IMR-90 (cell line): ENCODE results near the gene KIF9. TPM values are rescaled to one million over a fixed set of nuclear protein-coding genes. Genes with fewer than 3 reads are reported as not detected.

Experiments used
- ATAC-seq: fragments of 200-7000 bp; cut with Tn5 transposase; 2 replicates; pipeline ENCODE4 v1.9.1; 2020; ENCODE audit warnings: low read depth, mild to moderate bottlenecking, moderate library complexity
- BruUV-seq: library from RNA; stranded (reverse); fragments of 400-500 nt; replicated peaks from 2 replicates; lab custom pipeline; 2021; lab: Mats Ljungman, UMichigan
- CTCF ChIA-PET: fragments of 300-600 bp; formaldehyde crosslinking; extraction: SDS; loops from one replicate; lab custom pipeline; 2021; ENCODE audit warnings: antibody characterized with exemption; lab: Yijun Ruan, JAX
- POLR2A ChIA-PET: fragments of 300-600 bp; sonication (Branson Sonifier 250); formaldehyde crosslinking; loops from one replicate; lab custom pipeline; 2022; ENCODE audit warnings: antibody characterized with exemption; ENCODE audit not compliant: unreplicated experiment; lab: Charles Lee
- DNase-seq: peaks from one replicate; pipeline ENCODE4 v3.0.0; 2013
- H2AFZ ChIP-seq: replicated peaks from 2 replicates; pipeline ENCODE3; 2013; ENCODE audit warnings: low read length, mild to moderate bottlenecking; ENCODE audit not compliant: poor library complexity
- H2AK5ac ChIP-seq: 2 replicates; pipeline ENCODE4 v1.6.1; 2013; ENCODE audit warnings: low read depth, low read length, inconsistent platforms
- H2AK9ac ChIP-seq: replicated peaks from 2 replicates; pipeline ENCODE3; 2013; ENCODE audit warnings: mild to moderate bottlenecking, low read depth, low read length, moderate library complexity; ENCODE audit not compliant: poor library complexity
- H2BK120ac ChIP-seq: 2 replicates; pipeline ENCODE4 v1.6.1; 2013; ENCODE audit warnings: low read depth, low read length, inconsistent platforms
- H2BK15ac ChIP-seq: 3 replicates; pipeline ENCODE4 v1.6.1; 2013; ENCODE audit warnings: low read depth, low read length, inconsistent platforms
- H2BK20ac ChIP-seq: 2 replicates; pipeline ENCODE4 v1.6.1; 2013; ENCODE audit warnings: low read depth, mild to moderate bottlenecking, inconsistent platforms, low read length, moderate library complexity
- H2BK5ac ChIP-seq: 2 replicates; pipeline ENCODE4 v1.6.1; 2013; ENCODE audit warnings: mild to moderate bottlenecking, low read depth, low read length, inconsistent platforms; ENCODE audit not compliant: poor library complexity, severe bottlenecking
- H3K14ac ChIP-seq: replicated peaks from 2 replicates; pipeline ENCODE4 v1.6.1; 2013; ENCODE audit warnings: low read depth, low read length, inconsistent platforms
- H3K18ac ChIP-seq: 2 replicates; pipeline ENCODE4 v1.6.1; 2013; ENCODE audit warnings: low read depth, low read length, control low read depth
- H3K23ac ChIP-seq: 2 replicates; pipeline ENCODE4 v1.6.1; 2013; ENCODE audit warnings: low read depth, low read length, inconsistent platforms
- H3K27ac ChIP-seq: 2 replicates; pipeline ENCODE4 v1.5.1; 2013; ENCODE audit warnings: mild to moderate bottlenecking, control low read depth, low read length; ENCODE audit not compliant: insufficient read depth
- H3K27me3 ChIP-seq: 2 replicates; pipeline ENCODE4 v1.6.1; 2013; ENCODE audit warnings: low read length; ENCODE audit not compliant: control insufficient read depth, insufficient read depth
- H3K36me3 ChIP-seq: 2 replicates; pipeline ENCODE4 v1.6.1; 2013; ENCODE audit warnings: low read length, mixed read lengths; ENCODE audit not compliant: control insufficient read depth, insufficient read depth
- H3K4ac ChIP-seq: 2 replicates; pipeline ENCODE4 v1.6.1; 2013; ENCODE audit warnings: low read depth, low read length, inconsistent platforms
- H3K4me1 ChIP-seq: 2 replicates; pipeline ENCODE4 v1.6.1; 2013; ENCODE audit warnings: low read length, mixed read lengths; ENCODE audit not compliant: control insufficient read depth, insufficient read depth
- H3K4me2 ChIP-seq: 2 replicates; pipeline ENCODE4 v1.6.1; 2013; ENCODE audit warnings: low read depth, mild to moderate bottlenecking, control low read depth, low read length, moderate library complexity
- H3K4me3 ChIP-seq: 2 replicates; pipeline ENCODE4 v1.5.1; 2013; ENCODE audit warnings: low read depth, mild to moderate bottlenecking, control low read depth, low read length, moderate library complexity; ENCODE audit not compliant: insufficient read depth
- H3K56ac ChIP-seq: 2 replicates; pipeline ENCODE4 v1.6.1; 2013; ENCODE audit warnings: low read length, inconsistent platforms; ENCODE audit not compliant: insufficient read depth; ENCODE audit errors: extremely low read depth
- H3K79me1 ChIP-seq, 2 experiments: 2 replicates each; pipeline ENCODE4 v1.6.1; 2013; ENCODE audit warnings: low read length in 2 of 2, inconsistent platforms in 1 of 2, low read depth in 1 of 2
- H3K9ac ChIP-seq: 2 replicates; pipeline ENCODE4 v1.6.1; 2013; ENCODE audit warnings: low read depth, low read length, control low read depth
- H3K9me1 ChIP-seq: 2 replicates; pipeline ENCODE4 v1.6.1; 2013; ENCODE audit warnings: low read length, inconsistent platforms; ENCODE audit not compliant: insufficient read depth
- H3K9me3 ChIP-seq: 2 replicates; pipeline ENCODE4 v1.6.1; 2013; ENCODE audit warnings: low read length; ENCODE audit not compliant: control insufficient read depth, insufficient read depth
- H4K20me1 ChIP-seq: 2 replicates; pipeline ENCODE4 v1.6.1; 2013; ENCODE audit warnings: low read length, inconsistent platforms; ENCODE audit not compliant: insufficient read depth
- H4K5ac ChIP-seq: 2 replicates; pipeline ENCODE4 v1.6.1; 2013; ENCODE audit warnings: mild to moderate bottlenecking, low read depth, low read length, control low read depth
- H4K8ac ChIP-seq, 2 experiments: 2 replicates each; pipeline ENCODE4 v1.6.1; 2013; ENCODE audit warnings: low read depth in 2 of 2, low read length in 2 of 2, control low read depth in 1 of 2, inconsistent platforms in 1 of 2
- H4K91ac ChIP-seq: 2 replicates; pipeline ENCODE4 v1.6.1; 2013; ENCODE audit warnings: low read depth, low read length, inconsistent platforms; ENCODE audit not compliant: insufficient read depth
- BHLHE40 ChIP-seq: fragments of 150-350 bp; IDR thresholded peaks from 2 replicates; pipeline ENCODE4 v1.6.1; 2016; ENCODE audit warnings: mild to moderate bottlenecking, low read depth, low read length
- CEBPB ChIP-seq: IDR thresholded peaks from 2 replicates; pipeline ENCODE4 v1.6.1; 2012; ENCODE audit warnings: low read depth, low read length, improper control_type of control experiment
- FOS ChIP-seq: fragments of 150-350 bp; IDR thresholded peaks from 2 replicates; pipeline ENCODE4 v1.6.1; 2016; ENCODE audit warnings: low read depth, low read length
- MAFK ChIP-seq: IDR thresholded peaks from 2 replicates; pipeline ENCODE4 v1.6.1; 2012; ENCODE audit warnings: low read depth, low read length, improper control_type of control experiment
- MAZ ChIP-seq: IDR thresholded peaks from 2 replicates; pipeline ENCODE4 v1.6.1; 2012; ENCODE audit warnings: low read depth, mild to moderate bottlenecking, low read length, improper control_type of control experiment, moderate library complexity, borderline replicate concordance
- MXI1 ChIP-seq: IDR thresholded peaks from 2 replicates; pipeline ENCODE4 v1.6.1; 2012; ENCODE audit warnings: low read depth, mild to moderate bottlenecking, low read length, moderate library complexity, borderline replicate concordance
- NFE2L2 ChIP-seq: fragments of 150-350 bp; IDR thresholded peaks from 2 replicates; pipeline ENCODE4 v1.6.1; 2016; ENCODE audit warnings: low read depth, mild to moderate bottlenecking, low read length
- POLR2A ChIP-seq: IDR thresholded peaks from 2 replicates; pipeline ENCODE4 v1.6.1; 2012; ENCODE audit warnings: mild to moderate bottlenecking, low read depth, low read length
- RCOR1 ChIP-seq: IDR thresholded peaks from 2 replicates; pipeline ENCODE4 v1.6.1; 2012; ENCODE audit warnings: mild to moderate bottlenecking, low read length, improper control_type of control experiment; ENCODE audit not compliant: insufficient replicate concordance
- RFX5 ChIP-seq: IDR thresholded peaks from 2 replicates; pipeline ENCODE4 v1.8.0; 2012; ENCODE audit warnings: low read depth, mild to moderate bottlenecking, low read length, moderate library complexity
- SMC3 ChIP-seq: fragments of 150-350 bp; IDR thresholded peaks from 2 replicates; pipeline ENCODE4 v1.6.1; 2016; ENCODE audit warnings: low read depth, mild to moderate bottlenecking, antibody characterized with exemption, low read length, moderate library complexity
- USF2 ChIP-seq: fragments of 150-350 bp; IDR thresholded peaks from 2 replicates; pipeline ENCODE4 v1.6.1; 2017; ENCODE audit warnings: mild to moderate bottlenecking, antibody characterized with exemption, low read length, low read depth
- WGBS, 2 experiments: methylation state at CpG; one replicate each; pipeline versions ENCODE4 v1.1.5 to v1.1.7; 2013; ENCODE audit warnings: missing lambda C conversion rate in 2 of 2; ENCODE audit not compliant: insufficient read length in 1 of 2; ENCODE audit errors: extremely low coverage in 2 of 2; 5-methylcytosine and 5-hydroxymethylcytosine counted together
- dilution Hi-C: fragments of 300-500 bp; cut with HindIII; formaldehyde crosslinking; loops from one replicate; pipeline ENCODE4 v1.14.3; 2018; ENCODE audit warnings: low sequenced_read_pairs; ENCODE audit not compliant: unreplicated experiment
- in situ Hi-C: fragments of 300-500 bp; cut with MboI; formaldehyde crosslinking; loops from 3 replicates; pipeline ENCODE4 v1.14.3; 2019; ENCODE audit warnings: low sequenced_read_pairs, inconsistent platforms, mixed read lengths
- intact Hi-C: fragments of 100-400 bp; cut with micrococcal nuclease; formaldehyde crosslinking; loops from 2 replicates; pipeline ENCODE4 v1.10.0; 2022
- polyA plus RNA-seq, 3 experiments: library from polyadenylated mRNA; depleted of rRNA; stranded (reverse); fragments of >200 nt; gene quantifications; 2 replicates each; pipeline ENCODE4 v1.2.3, GENCODE V29; 2012; ENCODE audit warnings: low replicate concordance in 1 of 3
- total RNA-seq: library from RNA; depleted of rRNA; stranded (reverse); fragments of >200 nt; gene quantifications from 2 replicates; pipeline ENCODE4 v1.2.3, GENCODE V29; 2012
- TF ChIP-seq, protein P1 (sequence below): fragments of 150-350 bp; IDR thresholded peaks from 2 replicates; pipeline ENCODE4 v1.6.1; 2016; ENCODE audit warnings: low read depth, mild to moderate bottlenecking, low read length, moderate library complexity, borderline replicate concordance
- TF ChIP-seq, protein P2 (sequence below): conservative IDR thresholded peaks from 2 replicates; pipeline ENCODE4 v1.5.1; 2012; ENCODE audit warnings: mild to moderate bottlenecking, low read depth, low read length, improper control_type of control experiment

KIF9 gene
- total and polyA plus RNA-seq, 2 of the 4 experiments (the other 2 are of a cell fraction): 1.8 to 5.0 TPM

- H2BK120ac ChIP-seq: no peak overlapping the region
- H3K27me3 ChIP-seq: no peaks in the 10 kb centered on the region
- no peak overlapping the region for H3K4me2 ChIP-seq
- H4K20me1 ChIP-seq: no peaks in the 10 kb centered on the region
- dilution Hi-C loops (no loop called here), in situ Hi-C loops (no loop called here), intact Hi-C loops (no loop called here)
- H3K4me3 ChIP-seq: no peak overlapping the region
- no peak overlapping the region for H3K4ac ChIP-seq
- no peak overlapping the region for H4K8ac ChIP-seq
- H3K9me3 ChIP-seq: no peaks in the 10 kb centered on the region
- no peak overlapping the region for H3K56ac ChIP-seq
- H3K9me1 ChIP-seq: no peaks in the 10 kb centered on the region; the same call in 1 of the 2 replicates
- H2BK15ac ChIP-seq: no peak overlapping the region
- H3K14ac ChIP-seq: no peak overlapping the region
- H4K91ac ChIP-seq: no peak overlapping the region
- H2AK9ac ChIP-seq: no peak overlapping the region
- no peak overlapping the region for H3K9ac ChIP-seq
- no peak overlapping the region for H3K27ac ChIP-seq
- no peak overlapping the region for H2AK5ac ChIP-seq
- H2BK20ac ChIP-seq: no peak overlapping the region
- H2AFZ ChIP-seq: no peak overlapping the region
- no peak for DNase-seq
- H3K79me1 ChIP-seq: no peaks in the 10 kb centered on the region; a peak in 1 of 4 replicates
- ChIA-PET CTCF (no interaction called here), POLR2A (no interaction called here)
- no CpG with 5 or more reads among the region's 2 CpGs for WGBS, 2 experiments
- no peak overlapping the region for H2BK5ac ChIP-seq
- ATAC-seq: no peak
- H4K5ac ChIP-seq: no peak overlapping the region
- H3K4me1 ChIP-seq: no peaks in the 10 kb centered on the region; the same call in 1 of the 2 replicates
- no TSS peak for BruUV-seq
- no peaks in the 10 kb centered on the region for H3K36me3 ChIP-seq
- H3K18ac ChIP-seq: no peak overlapping the region
- no peak overlapping the region for H3K23ac ChIP-seq
- TF ChIP-seq, protein P1, sequence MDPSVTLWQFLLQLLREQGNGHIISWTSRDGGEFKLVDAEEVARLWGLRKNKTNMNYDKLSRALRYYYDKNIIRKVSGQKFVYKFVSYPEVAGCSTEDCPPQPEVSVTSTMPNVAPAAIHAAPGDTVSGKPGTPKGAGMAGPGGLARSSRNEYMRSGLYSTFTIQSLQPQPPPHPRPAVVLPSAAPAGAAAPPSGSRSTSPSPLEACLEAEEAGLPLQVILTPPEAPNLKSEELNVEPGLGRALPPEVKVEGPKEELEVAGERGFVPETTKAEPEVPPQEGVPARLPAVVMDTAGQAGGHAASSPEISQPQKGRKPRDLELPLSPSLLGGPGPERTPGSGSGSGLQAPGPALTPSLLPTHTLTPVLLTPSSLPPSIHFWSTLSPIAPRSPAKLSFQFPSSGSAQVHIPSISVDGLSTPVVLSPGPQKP: no peak
- TF ChIP-seq SMC3 (no peak), POLR2A (no peak), MXI1 (no peak), USF2 (no peak), MAFK (no peak), RCOR1 (no peak), BHLHE40 (no peak), CEBPB (no peak), MAZ (no peak), FOS (no peak), RFX5 (no peak), NFE2L2 (no peak)
- TF ChIP-seq, protein P2, sequence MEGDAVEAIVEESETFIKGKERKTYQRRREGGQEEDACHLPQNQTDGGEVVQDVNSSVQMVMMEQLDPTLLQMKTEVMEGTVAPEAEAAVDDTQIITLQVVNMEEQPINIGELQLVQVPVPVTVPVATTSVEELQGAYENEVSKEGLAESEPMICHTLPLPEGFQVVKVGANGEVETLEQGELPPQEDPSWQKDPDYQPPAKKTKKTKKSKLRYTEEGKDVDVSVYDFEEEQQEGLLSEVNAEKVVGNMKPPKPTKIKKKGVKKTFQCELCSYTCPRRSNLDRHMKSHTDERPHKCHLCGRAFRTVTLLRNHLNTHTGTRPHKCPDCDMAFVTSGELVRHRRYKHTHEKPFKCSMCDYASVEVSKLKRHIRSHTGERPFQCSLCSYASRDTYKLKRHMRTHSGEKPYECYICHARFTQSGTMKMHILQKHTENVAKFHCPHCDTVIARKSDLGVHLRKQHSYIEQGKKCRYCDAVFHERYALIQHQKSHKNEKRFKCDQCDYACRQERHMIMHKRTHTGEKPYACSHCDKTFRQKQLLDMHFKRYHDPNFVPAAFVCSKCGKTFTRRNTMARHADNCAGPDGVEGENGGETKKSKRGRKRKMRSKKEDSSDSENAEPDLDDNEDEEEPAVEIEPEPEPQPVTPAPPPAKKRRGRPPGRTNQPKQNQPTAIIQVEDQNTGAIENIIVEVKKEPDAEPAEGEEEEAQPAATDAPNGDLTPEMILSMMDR: no peak
Observed at GRCh38 chr3:47274652-47275051, 7.9 kb downstream of the KIF9 start.
